ENCODE data around the gene MAST4.

Gene MAST4

DNA sequence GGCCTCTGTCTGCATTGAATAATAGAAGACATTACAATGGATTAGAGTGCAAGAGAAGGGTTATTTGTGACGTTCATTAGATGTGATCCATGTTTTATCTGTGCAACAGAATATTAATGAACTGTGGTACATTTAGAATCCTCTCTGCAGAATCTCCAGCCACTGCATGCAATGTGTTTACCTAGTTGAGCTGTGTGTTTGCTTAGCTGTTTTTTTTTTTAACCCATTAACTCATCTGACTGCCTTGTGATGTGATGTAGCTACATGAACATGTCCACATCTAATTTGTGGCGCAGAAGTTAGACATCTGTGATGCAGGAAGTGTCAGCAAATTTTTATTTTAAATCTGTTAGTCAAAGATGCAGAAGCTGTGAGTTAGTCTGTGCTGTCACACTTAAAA lies 363.5 kb downstream of the MAST4 start:
- no peaks in the 10 kb centered on the region for H3K79me2 ChIP-seq (ENCODE audit: low read length)
- H3K27me3 ChIP-seq (replicated peaks; ENCODE audit: insufficient read depth, low read length) = no peaks in the 10 kb centered on the region
- H3K36me3 ChIP-seq (replicated peaks; ENCODE audit: insufficient read depth, low read length) = no peaks in the 10 kb centered on the region
- DNase-seq = no peak
- TF ChIP-seq EZH2phosphoT487 (IDR thresholded peaks at IDR 0.05; ENCODE audit: low read length) (no peak), EZH2 (optimal IDR thresholded peaks at IDR 0.05; ENCODE audit: low read depth, low read length) (no peak)
- TF ChIP-seq, protein P1, sequence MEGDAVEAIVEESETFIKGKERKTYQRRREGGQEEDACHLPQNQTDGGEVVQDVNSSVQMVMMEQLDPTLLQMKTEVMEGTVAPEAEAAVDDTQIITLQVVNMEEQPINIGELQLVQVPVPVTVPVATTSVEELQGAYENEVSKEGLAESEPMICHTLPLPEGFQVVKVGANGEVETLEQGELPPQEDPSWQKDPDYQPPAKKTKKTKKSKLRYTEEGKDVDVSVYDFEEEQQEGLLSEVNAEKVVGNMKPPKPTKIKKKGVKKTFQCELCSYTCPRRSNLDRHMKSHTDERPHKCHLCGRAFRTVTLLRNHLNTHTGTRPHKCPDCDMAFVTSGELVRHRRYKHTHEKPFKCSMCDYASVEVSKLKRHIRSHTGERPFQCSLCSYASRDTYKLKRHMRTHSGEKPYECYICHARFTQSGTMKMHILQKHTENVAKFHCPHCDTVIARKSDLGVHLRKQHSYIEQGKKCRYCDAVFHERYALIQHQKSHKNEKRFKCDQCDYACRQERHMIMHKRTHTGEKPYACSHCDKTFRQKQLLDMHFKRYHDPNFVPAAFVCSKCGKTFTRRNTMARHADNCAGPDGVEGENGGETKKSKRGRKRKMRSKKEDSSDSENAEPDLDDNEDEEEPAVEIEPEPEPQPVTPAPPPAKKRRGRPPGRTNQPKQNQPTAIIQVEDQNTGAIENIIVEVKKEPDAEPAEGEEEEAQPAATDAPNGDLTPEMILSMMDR (IDR thresholded peaks at IDR 0.05; ENCODE audit: low read length) = no peak
- H3K4me2 ChIP-seq (ENCODE audit: low read depth, low read length) = no peak overlapping the region
- H3K9ac ChIP-seq (ENCODE audit: low read length) = no peak overlapping the region
- H3K4me1 ChIP-seq (ENCODE audit: low read length) = no peaks in the 10 kb centered on the region
- no peak overlapping the region for H2AFZ ChIP-seq (ENCODE audit: low read length)
- H4K20me1 ChIP-seq (ENCODE audit: insufficient read depth, low read length) = no peaks in the 10 kb centered on the region
- no peak overlapping the region for H3K27ac ChIP-seq (ENCODE audit: low read length)
- H3F3A ChIP-seq (ENCODE audit: insufficient read depth, low read length) = no peaks in the 10 kb centered on the region
- no peaks in the 10 kb centered on the region for H3K9me3 ChIP-seq (replicated peaks; ENCODE audit: insufficient read depth, low read length)
- no peak overlapping the region for H3K4me3 ChIP-seq (ENCODE audit: low read length)
- H3K9me2 ChIP-seq (replicated peaks; ENCODE audit: insufficient read depth, low read length) = no peaks in the 10 kb centered on the region

DNA sequence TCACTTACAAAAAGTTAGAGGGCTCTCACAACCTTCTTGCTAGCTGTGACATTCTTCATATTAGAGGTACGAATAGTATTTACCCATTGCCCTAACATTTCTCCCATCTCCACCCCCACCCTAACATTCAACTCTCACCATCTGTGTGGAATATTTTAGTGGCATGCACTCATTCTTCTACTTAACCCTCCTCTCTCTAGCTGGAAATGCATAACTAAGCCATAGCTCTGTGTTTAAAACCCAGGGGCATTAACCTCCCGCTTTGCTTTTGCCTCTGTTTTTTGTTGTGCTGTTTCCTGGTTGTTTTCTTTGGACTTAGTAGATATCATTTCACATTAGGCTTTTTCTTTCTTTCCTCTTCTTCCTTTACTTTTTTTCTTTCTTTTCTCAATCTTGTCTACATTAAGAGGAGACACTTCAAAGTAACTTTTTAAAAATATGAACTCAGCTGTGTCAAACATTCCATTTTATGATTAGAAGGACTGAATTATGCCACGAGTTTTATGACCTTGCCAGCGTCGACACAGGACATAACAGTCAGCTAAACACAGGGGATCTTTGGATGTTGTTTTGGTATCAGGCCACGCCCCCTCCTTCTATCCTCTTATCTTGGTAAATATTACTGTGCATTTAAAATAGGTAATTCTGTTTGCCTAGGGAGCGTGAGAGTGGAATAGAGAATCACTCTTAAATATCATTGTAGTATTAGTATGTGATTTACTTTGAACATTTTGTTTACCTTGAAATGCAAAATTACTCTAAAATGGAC lies 364.4 kb downstream of the MAST4 start:
- no peaks in the 10 kb centered on the region for H3K9me3 ChIP-seq (replicated peaks; ENCODE audit: insufficient read depth, low read length)
- no peaks in the 10 kb centered on the region for H3K9me2 ChIP-seq (replicated peaks; ENCODE audit: insufficient read depth, low read length)
- no peak overlapping the region for H2AFZ ChIP-seq (ENCODE audit: low read length)
- H3K27ac ChIP-seq (ENCODE audit: low read length) = no peak overlapping the region
- H3K79me2 ChIP-seq (ENCODE audit: low read length) = no peaks in the 10 kb centered on the region
- no peaks in the 10 kb centered on the region for H3F3A ChIP-seq (ENCODE audit: insufficient read depth, low read length)
- H3K4me2 ChIP-seq (ENCODE audit: low read depth, low read length) = no peak overlapping the region
- DNase-seq = no peak
- H3K4me1 ChIP-seq (ENCODE audit: low read length) = no peaks in the 10 kb centered on the region
- H3K27me3 ChIP-seq (replicated peaks; ENCODE audit: insufficient read depth, low read length) = no peaks in the 10 kb centered on the region
- no peak overlapping the region for H3K4me3 ChIP-seq (ENCODE audit: low read length)
- no peaks in the 10 kb centered on the region for H3K36me3 ChIP-seq (replicated peaks; ENCODE audit: insufficient read depth, low read length)
- H3K9ac ChIP-seq (ENCODE audit: low read length) = no peak overlapping the region
- H4K20me1 ChIP-seq (ENCODE audit: insufficient read depth, low read length) = no peaks in the 10 kb centered on the region
- no peak for TF ChIP-seq EZH2 (optimal IDR thresholded peaks at IDR 0.05; ENCODE audit: low read depth, low read length)
- TF ChIP-seq, protein P1 (IDR thresholded peaks at IDR 0.05; ENCODE audit: low read length) = no peak
- TF ChIP-seq EZH2phosphoT487 (IDR thresholded peaks at IDR 0.05; ENCODE audit: low read length) = no peak

DNA sequence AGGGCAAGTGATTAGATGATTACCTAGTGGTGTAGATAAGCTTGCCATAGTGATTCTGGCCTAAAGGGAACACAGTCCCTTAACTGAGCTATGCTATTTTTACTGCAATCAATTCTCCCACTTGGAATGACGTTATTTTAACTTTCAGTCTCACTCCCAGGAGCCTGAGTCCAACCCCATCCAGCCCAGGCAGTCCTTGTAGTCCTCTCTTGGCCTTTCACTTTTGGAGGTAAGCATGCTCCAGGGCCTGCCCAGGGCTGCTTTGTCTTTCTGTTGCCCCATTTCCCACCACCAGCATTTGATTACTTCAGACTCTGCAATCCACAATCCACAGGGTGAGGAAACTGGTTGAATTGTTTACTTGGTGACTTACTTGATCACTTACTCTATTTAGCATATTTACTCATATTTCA lies 367.4 kb downstream of the MAST4 start:
- Histone ChIP-seq H3K27ac (ENCODE audit: low read length) (no peak overlapping the region), H3K79me2 (ENCODE audit: low read length) (no peaks in the 10 kb centered on the region), H3K4me2 (ENCODE audit: low read depth, low read length) (no peak overlapping the region), H2AFZ (ENCODE audit: low read length) (no peak overlapping the region), H3K27me3 (replicated peaks; ENCODE audit: insufficient read depth, low read length) (no peaks in the 10 kb centered on the region), H3K9me3 (replicated peaks; ENCODE audit: insufficient read depth, low read length) (no peaks in the 10 kb centered on the region), H3K36me3 (replicated peaks; ENCODE audit: insufficient read depth, low read length) (no peaks in the 10 kb centered on the region), H3K4me3 (ENCODE audit: low read length) (no peak overlapping the region), H3K9ac (ENCODE audit: low read length) (no peak overlapping the region), H3F3A (ENCODE audit: insufficient read depth, low read length) (no peaks in the 10 kb centered on the region), H3K9me2 (replicated peaks; ENCODE audit: insufficient read depth, low read length) (no peaks in the 10 kb centered on the region), H3K4me1 (ENCODE audit: low read length) (no peaks in the 10 kb centered on the region), H4K20me1 (ENCODE audit: insufficient read depth, low read length) (no peaks in the 10 kb centered on the region)
- TF ChIP-seq, protein P1 (IDR thresholded peaks at IDR 0.05; ENCODE audit: low read length) = no peak
- no peak for TF ChIP-seq EZH2 (optimal IDR thresholded peaks at IDR 0.05; ENCODE audit: low read depth, low read length)
- TF ChIP-seq EZH2phosphoT487 (IDR thresholded peaks at IDR 0.05; ENCODE audit: low read length) = no peak
- DNase-seq = no peak

Measured in MM.1S (cell line).